Activated naive CD8-positive, alpha-beta T cell treated with anti-CD3 and anti-CD28 coated beads for 36 hours (primary cell): Measurements from ENCODE around the gene TRIM16. TPM values are rescaled to one million over a fixed set of nuclear protein-coding genes. Genes with fewer than 3 reads are reported as not detected.
"Not testable (repeated sequence)": the region's sequence is repeated elsewhere in the genome, so short reads cannot be mapped to it uniquely, and the experiment has no call there.

Experiments
- DNase-seq: peaks from one replicate; pipeline ENCODE4 v3.0.0; 2021
- H3K27ac Mint-ChIP-seq: one replicate; pipeline ENCODE4 v1.8.0; 2022; ENCODE audit warnings: mild to moderate bottlenecking, moderate library complexity, mixed read lengths
- H3K27me3 Mint-ChIP-seq: one replicate; pipeline ENCODE4 v1.8.0; 2022; ENCODE audit warnings: mild to moderate bottlenecking, mixed read lengths
- H3K36me3 Mint-ChIP-seq: one replicate; pipeline ENCODE4 v1.8.0; 2021; ENCODE audit warnings: mild to moderate bottlenecking, mixed read lengths
- H3K4me1 Mint-ChIP-seq: one replicate; pipeline ENCODE4 v1.8.0; 2021; ENCODE audit warnings: mixed read lengths
- H3K4me3 Mint-ChIP-seq: one replicate; pipeline ENCODE4 v1.8.0; 2022; ENCODE audit warnings: mild to moderate bottlenecking, moderate library complexity, mixed read lengths
- H3K9me3 Mint-ChIP-seq: one replicate; pipeline ENCODE4 v1.8.0; 2022; ENCODE audit warnings: mixed read lengths
- total RNA-seq, 2 experiments: library from RNA; stranded (reverse); gene quantifications; one replicate each; pipeline ENCODE4 v1.2.3, GENCODE V29; 2021

Gene TRIM16
- total RNA-seq, 2 experiments from 2014 or later = 10.1 to 10.9 TPM

- H3K27ac Mint-ChIP-seq, H3K9me3 Mint-ChIP-seq, DNase-seq, H3K4me3 Mint-ChIP-seq, H3K4me1 Mint-ChIP-seq, H3K27me3 Mint-ChIP-seq: not testable (repeated sequence)
- H3K36me3 Mint-ChIP-seq = peaks cover 28% of the 10 kb centered on the region
Measured at GRCh38 chr17:15669526-15669925, 14.6 kb downstream of the TRIM16 start.

GRCh38 chr17:15663691-15664090 is 20.4 kb downstream of the TRIM16 start:
- H3K4me3 Mint-ChIP-seq = no peak overlapping the region
- peaks cover 32% of the 10 kb centered on the region for H3K36me3 Mint-ChIP-seq
- DNase-seq = no peak
- H3K9me3 Mint-ChIP-seq = no peaks in the 10 kb centered on the region
- no peak overlapping the region for H3K27ac Mint-ChIP-seq
- H3K4me1 Mint-ChIP-seq = peaks cover 1% of the 10 kb centered on the region
- H3K27me3 Mint-ChIP-seq = no peaks in the 10 kb centered on the region

- no peak for DNase-seq
- Mint-ChIP-seq H3K36me3 (peaks cover 28% of the 10 kb centered on the region), H3K4me1 (peaks cover 1% of the 10 kb centered on the region), H3K27me3 (no peaks in the 10 kb centered on the region), H3K27ac (no peak overlapping the region), H3K9me3 (no peaks in the 10 kb centered on the region), H3K4me3 (no peak overlapping the region)
Measured at GRCh38 chr17:15663176-15663575, 20.9 kb downstream of the TRIM16 start.

- Mint-ChIP-seq H3K4me1 (peaks cover 1% of the 10 kb centered on the region), H3K27ac (no peak overlapping the region), H3K36me3 (peaks cover 28% of the 10 kb centered on the region), H3K27me3 (no peaks in the 10 kb centered on the region), H3K4me3 (no peak overlapping the region), H3K9me3 (no peaks in the 10 kb centered on the region)
- DNase-seq = no peak
Measured at GRCh38 chr17:15662681-15663080, 21.4 kb downstream of the TRIM16 start.

GRCh38 chr17:15660077-15660476 is 24.0 kb downstream of the TRIM16 start:
- DNase-seq = no peak
- H3K4me3 Mint-ChIP-seq = no peak overlapping the region
- no peaks in the 10 kb centered on the region for H3K9me3 Mint-ChIP-seq
- no peak overlapping the region for H3K27ac Mint-ChIP-seq
- peaks cover 1% of the 10 kb centered on the region for H3K4me1 Mint-ChIP-seq
- H3K27me3 Mint-ChIP-seq = no peaks in the 10 kb centered on the region
- peaks cover 30% of the 10 kb centered on the region for H3K36me3 Mint-ChIP-seq

GRCh38 chr17:15659663-15660062 is 24.4 kb downstream of the TRIM16 start:
- H3K4me3 Mint-ChIP-seq = no peak overlapping the region
- no peak for DNase-seq
- H3K9me3 Mint-ChIP-seq = no peaks in the 10 kb centered on the region
- H3K36me3 Mint-ChIP-seq = peaks cover 30% of the 10 kb centered on the region
- H3K27ac Mint-ChIP-seq = no peak overlapping the region
- H3K27me3 Mint-ChIP-seq = no peaks in the 10 kb centered on the region
- H3K4me1 Mint-ChIP-seq = peaks cover 1% of the 10 kb centered on the region

GRCh38 chr17:15659236-15659635 is 24.9 kb downstream of the TRIM16 start:
- Mint-ChIP-seq H3K27ac (no peak overlapping the region), H3K4me1 (peaks cover 1% of the 10 kb centered on the region), H3K27me3 (no peaks in the 10 kb centered on the region), H3K4me3 (no peak overlapping the region), H3K36me3 (peaks cover 26% of the 10 kb centered on the region), H3K9me3 (no peaks in the 10 kb centered on the region)
- DNase-seq = no peak

- Mint-ChIP-seq H3K27me3 (no peaks in the 10 kb centered on the region), H3K4me1 (peaks cover 1% of the 10 kb centered on the region), H3K4me3 (no peak overlapping the region), H3K36me3 (peaks cover 24% of the 10 kb centered on the region), H3K9me3 (no peaks in the 10 kb centered on the region), H3K27ac (no peak overlapping the region)
- DNase-seq = no peak
Measured at GRCh38 chr17:15658296-15658695, 25.8 kb downstream of the TRIM16 start.

- Mint-ChIP-seq H3K9me3 (no peaks in the 10 kb centered on the region), H3K27ac (no peak overlapping the region), H3K4me1 (peaks cover 1% of the 10 kb centered on the region), H3K27me3 (no peaks in the 10 kb centered on the region), H3K36me3 (peaks cover 27% of the 10 kb centered on the region), H3K4me3 (no peak overlapping the region)
- DNase-seq = no peak
Measured at GRCh38 chr17:15657868-15658267, 26.2 kb downstream of the TRIM16 start.

GRCh38 chr17:15654886-15655561 is 29.1 kb downstream of the TRIM16 start:
- Mint-ChIP-seq H3K4me3 (no peak overlapping the region), H3K27me3 (no peaks in the 10 kb centered on the region), H3K27ac (no peak overlapping the region), H3K4me1 (peaks cover 3% of the 10 kb centered on the region), H3K36me3 (peaks cover 22% of the 10 kb centered on the region), H3K9me3 (no peaks in the 10 kb centered on the region)
- DNase-seq = no peak

GRCh38 chr17:15654401-15654800 is 29.7 kb downstream of the TRIM16 start:
- DNase-seq, H3K27me3 Mint-ChIP-seq, H3K27ac Mint-ChIP-seq, H3K4me3 Mint-ChIP-seq, H3K4me1 Mint-ChIP-seq, H3K9me3 Mint-ChIP-seq: not testable (repeated sequence)
- peaks cover 22% of the 10 kb centered on the region for H3K36me3 Mint-ChIP-seq

GRCh38 chr17:15652960-15653359 is 31.2 kb downstream of the TRIM16 start:
- Mint-ChIP-seq H3K9me3 (no peaks in the 10 kb centered on the region), H3K27me3 (no peaks in the 10 kb centered on the region), H3K36me3 (peaks cover 18% of the 10 kb centered on the region), H3K4me3 (no peak overlapping the region), H3K4me1 (peaks cover 3% of the 10 kb centered on the region), H3K27ac (no peak overlapping the region)
- no peak for DNase-seq

GRCh38 chr17:15651583-15652110 is 32.5 kb downstream of the TRIM16 start:
- Mint-ChIP-seq H3K27ac (no peak overlapping the region), H3K4me3 (no peak overlapping the region), H3K4me1 (peaks cover 3% of the 10 kb centered on the region), H3K36me3 (peaks cover 10% of the 10 kb centered on the region), H3K27me3 (no peaks in the 10 kb centered on the region), H3K9me3 (no peaks in the 10 kb centered on the region)
- DNase-seq = peak; percentile 32

- H3K4me3 Mint-ChIP-seq = no peak overlapping the region
- DNase-seq = no peak
- H3K36me3 Mint-ChIP-seq = peaks cover 10% of the 10 kb centered on the region
- H3K4me1 Mint-ChIP-seq = peaks cover 3% of the 10 kb centered on the region
- no peaks in the 10 kb centered on the region for H3K9me3 Mint-ChIP-seq
- no peaks in the 10 kb centered on the region for H3K27me3 Mint-ChIP-seq
- no peak overlapping the region for H3K27ac Mint-ChIP-seq
Measured at GRCh38 chr17:15650741-15651582, 33.1 kb downstream of the TRIM16 start.

GRCh38 chr17:15649861-15650421 is 34.2 kb downstream of the TRIM16 start:
- Mint-ChIP-seq H3K27me3 (no peaks in the 10 kb centered on the region), H3K36me3 (peaks cover 14% of the 10 kb centered on the region), H3K9me3 (no peaks in the 10 kb centered on the region), H3K27ac (no peak overlapping the region), H3K4me1 (peaks cover 9% of the 10 kb centered on the region), H3K4me3 (no peak overlapping the region)
- DNase-seq = no peak
